ENCODE data around the gene PLCG2.
A peak's percentile ranks its signal among the peaks of the same experiment; 100 is the strongest.

Gene PLCG2

GRCh38 chr16:81830845-81831540 lies 51.9 kb downstream of the PLCG2 start:
- peak overlapping the region; percentile 31 for H3K4me3 Mint-ChIP-seq
- no peaks in the 10 kb centered on the region for H3K9me3 Mint-ChIP-seq
- H3K27me3 Mint-ChIP-seq (ENCODE audit: low read depth) = no peaks in the 10 kb centered on the region
- peaks cover 21% of the 10 kb centered on the region for H3K4me1 Mint-ChIP-seq (ENCODE audit: low read depth)
- H3K36me3 Mint-ChIP-seq (ENCODE audit: low read depth) = no peaks in the 10 kb centered on the region
- no peak overlapping the region for H3K27ac Mint-ChIP-seq

- Mint-ChIP-seq H3K27ac (peak overlapping the region; percentile 41), H3K4me1 (ENCODE audit: low read depth) (peaks cover 26% of the 10 kb centered on the region)
These were observed 52.6 kb downstream of the PLCG2 start for GRCh38 chr16:81831722-81832126.

GRCh38 chr16:81832801-81833547 lies 53.9 kb downstream of the PLCG2 start:
- H3K4me3 Mint-ChIP-seq = no peak overlapping the region
- H3K27ac Mint-ChIP-seq = no peak overlapping the region
- peaks cover 29% of the 10 kb centered on the region for H3K4me1 Mint-ChIP-seq (ENCODE audit: low read depth)
- H3K27me3 Mint-ChIP-seq (ENCODE audit: low read depth) = no peaks in the 10 kb centered on the region
- H3K36me3 Mint-ChIP-seq (ENCODE audit: low read depth) = no peaks in the 10 kb centered on the region
- H3K9me3 Mint-ChIP-seq = no peaks in the 10 kb centered on the region

More at GRCh38 chr16:81831722-81832126, 52.6 kb downstream of the PLCG2 start:
- Mint-ChIP-seq H3K4me3 (no peak overlapping the region), H3K36me3 (ENCODE audit: low read depth) (no peaks in the 10 kb centered on the region), H3K9me3 (no peaks in the 10 kb centered on the region), H3K27me3 (ENCODE audit: low read depth) (no peaks in the 10 kb centered on the region)

- Mint-ChIP-seq H3K27ac (no peak overlapping the region), H3K27me3 (ENCODE audit: low read depth) (no peaks in the 10 kb centered on the region), H3K36me3 (ENCODE audit: low read depth) (no peaks in the 10 kb centered on the region), H3K4me3 (no peak overlapping the region), H3K9me3 (no peaks in the 10 kb centered on the region), H3K4me1 (ENCODE audit: low read depth) (peaks cover 29% of the 10 kb centered on the region)
These were observed 54.7 kb downstream of the PLCG2 start for GRCh38 chr16:81833751-81834150.

GRCh38 chr16:81834868-81835267 lies 55.8 kb downstream of the PLCG2 start:
- Mint-ChIP-seq H3K4me1 (ENCODE audit: low read depth) (peaks cover 29% of the 10 kb centered on the region), H3K4me3 (no peak overlapping the region), H3K36me3 (ENCODE audit: low read depth) (no peaks in the 10 kb centered on the region), H3K27me3 (ENCODE audit: low read depth) (no peaks in the 10 kb centered on the region), H3K27ac (no peak overlapping the region), H3K9me3 (no peaks in the 10 kb centered on the region)

- Mint-ChIP-seq H3K9me3 (no peaks in the 10 kb centered on the region), H3K36me3 (ENCODE audit: low read depth) (no peaks in the 10 kb centered on the region), H3K4me1 (ENCODE audit: low read depth) (peaks cover 23% of the 10 kb centered on the region), H3K4me3 (no peak overlapping the region), H3K27ac (peak overlapping the region; percentile 68), H3K27me3 (ENCODE audit: low read depth) (no peaks in the 10 kb centered on the region)
These were observed 57.4 kb downstream of the PLCG2 start for GRCh38 chr16:81836279-81837054.

- H3K4me1 Mint-ChIP-seq (ENCODE audit: low read depth) = peaks cover 20% of the 10 kb centered on the region
- no peak overlapping the region for H3K27ac Mint-ChIP-seq
- H3K36me3 Mint-ChIP-seq (ENCODE audit: low read depth) = no peaks in the 10 kb centered on the region
- H3K4me3 Mint-ChIP-seq = no peak overlapping the region
- no peaks in the 10 kb centered on the region for H3K9me3 Mint-ChIP-seq
- H3K27me3 Mint-ChIP-seq (ENCODE audit: low read depth) = no peaks in the 10 kb centered on the region
These were observed 58.2 kb downstream of the PLCG2 start for GRCh38 chr16:81837312-81837751.

- H3K27ac Mint-ChIP-seq = no peak overlapping the region
- H3K9me3 Mint-ChIP-seq = no peaks in the 10 kb centered on the region
- peaks cover 24% of the 10 kb centered on the region for H3K4me1 Mint-ChIP-seq (ENCODE audit: low read depth)
- H3K4me3 Mint-ChIP-seq = no peak overlapping the region
- H3K36me3 Mint-ChIP-seq (ENCODE audit: low read depth) = no peaks in the 10 kb centered on the region
- H3K27me3 Mint-ChIP-seq (ENCODE audit: low read depth) = no peaks in the 10 kb centered on the region
These were observed 59.7 kb downstream of the PLCG2 start for GRCh38 chr16:81838794-81839193.

GRCh38 chr16:81841722-81842121 lies 62.6 kb downstream of the PLCG2 start:
- no peaks in the 10 kb centered on the region for H3K9me3 Mint-ChIP-seq
- no peaks in the 10 kb centered on the region for H3K36me3 Mint-ChIP-seq (ENCODE audit: low read depth)
- H3K4me3 Mint-ChIP-seq = no peak overlapping the region
- H3K27me3 Mint-ChIP-seq (ENCODE audit: low read depth) = no peaks in the 10 kb centered on the region
- H3K27ac Mint-ChIP-seq = no peak overlapping the region
- peaks cover 16% of the 10 kb centered on the region for H3K4me1 Mint-ChIP-seq (ENCODE audit: low read depth)

GRCh38 chr16:81842564-81843242 lies 63.6 kb downstream of the PLCG2 start:
- Mint-ChIP-seq H3K4me1 (ENCODE audit: low read depth) (peaks cover 14% of the 10 kb centered on the region), H3K36me3 (ENCODE audit: low read depth) (no peaks in the 10 kb centered on the region), H3K27ac (no peak overlapping the region), H3K9me3 (no peaks in the 10 kb centered on the region), H3K27me3 (ENCODE audit: low read depth) (peaks cover 1% of the 10 kb centered on the region), H3K4me3 (no peak overlapping the region)

- H3K4me3 Mint-ChIP-seq = no peak overlapping the region
- H3K27ac Mint-ChIP-seq = peak overlapping the region; percentile 19
- peaks cover 4% of the 10 kb centered on the region for H3K27me3 Mint-ChIP-seq (ENCODE audit: low read depth)
- peaks cover 14% of the 10 kb centered on the region for H3K4me1 Mint-ChIP-seq (ENCODE audit: low read depth)
- no peaks in the 10 kb centered on the region for H3K9me3 Mint-ChIP-seq
- H3K36me3 Mint-ChIP-seq (ENCODE audit: low read depth) = no peaks in the 10 kb centered on the region
These were observed 64.1 kb downstream of the PLCG2 start for GRCh38 chr16:81843243-81843582.

- no peak overlapping the region for H3K27ac Mint-ChIP-seq
- peaks cover 14% of the 10 kb centered on the region for H3K4me1 Mint-ChIP-seq (ENCODE audit: low read depth)
- no peaks in the 10 kb centered on the region for H3K36me3 Mint-ChIP-seq (ENCODE audit: low read depth)
- H3K9me3 Mint-ChIP-seq = no peaks in the 10 kb centered on the region
- no peak overlapping the region for H3K4me3 Mint-ChIP-seq
- H3K27me3 Mint-ChIP-seq (ENCODE audit: low read depth) = peaks cover 4% of the 10 kb centered on the region
These were observed 64.6 kb downstream of the PLCG2 start for GRCh38 chr16:81843683-81844082.

GRCh38 chr16:81846105-81846504 lies 67.0 kb downstream of the PLCG2 start:
- Mint-ChIP-seq H3K27ac (no peak overlapping the region), H3K9me3 (no peaks in the 10 kb centered on the region), H3K36me3 (ENCODE audit: low read depth) (no peaks in the 10 kb centered on the region), H3K4me3 (no peak overlapping the region), H3K4me1 (ENCODE audit: low read depth) (peaks cover 14% of the 10 kb centered on the region), H3K27me3 (ENCODE audit: low read depth) (peaks cover 11% of the 10 kb centered on the region)

GRCh38 chr16:81848306-81848853 lies 69.3 kb downstream of the PLCG2 start:
- Mint-ChIP-seq H3K27me3 (ENCODE audit: low read depth) (peaks cover 11% of the 10 kb centered on the region), H3K27ac (no peak overlapping the region), H3K9me3 (no peaks in the 10 kb centered on the region), H3K36me3 (ENCODE audit: low read depth) (no peaks in the 10 kb centered on the region), H3K4me3 (no peak overlapping the region), H3K4me1 (ENCODE audit: low read depth) (peaks cover 2% of the 10 kb centered on the region)
